Measurements from ENCODE around the gene SRSF4.
"Not testable (repeated sequence)": the region's sequence is repeated elsewhere in the genome, so short reads cannot be mapped to it uniquely, and the experiment has no call there.

The SRSF4 gene

DNA sequence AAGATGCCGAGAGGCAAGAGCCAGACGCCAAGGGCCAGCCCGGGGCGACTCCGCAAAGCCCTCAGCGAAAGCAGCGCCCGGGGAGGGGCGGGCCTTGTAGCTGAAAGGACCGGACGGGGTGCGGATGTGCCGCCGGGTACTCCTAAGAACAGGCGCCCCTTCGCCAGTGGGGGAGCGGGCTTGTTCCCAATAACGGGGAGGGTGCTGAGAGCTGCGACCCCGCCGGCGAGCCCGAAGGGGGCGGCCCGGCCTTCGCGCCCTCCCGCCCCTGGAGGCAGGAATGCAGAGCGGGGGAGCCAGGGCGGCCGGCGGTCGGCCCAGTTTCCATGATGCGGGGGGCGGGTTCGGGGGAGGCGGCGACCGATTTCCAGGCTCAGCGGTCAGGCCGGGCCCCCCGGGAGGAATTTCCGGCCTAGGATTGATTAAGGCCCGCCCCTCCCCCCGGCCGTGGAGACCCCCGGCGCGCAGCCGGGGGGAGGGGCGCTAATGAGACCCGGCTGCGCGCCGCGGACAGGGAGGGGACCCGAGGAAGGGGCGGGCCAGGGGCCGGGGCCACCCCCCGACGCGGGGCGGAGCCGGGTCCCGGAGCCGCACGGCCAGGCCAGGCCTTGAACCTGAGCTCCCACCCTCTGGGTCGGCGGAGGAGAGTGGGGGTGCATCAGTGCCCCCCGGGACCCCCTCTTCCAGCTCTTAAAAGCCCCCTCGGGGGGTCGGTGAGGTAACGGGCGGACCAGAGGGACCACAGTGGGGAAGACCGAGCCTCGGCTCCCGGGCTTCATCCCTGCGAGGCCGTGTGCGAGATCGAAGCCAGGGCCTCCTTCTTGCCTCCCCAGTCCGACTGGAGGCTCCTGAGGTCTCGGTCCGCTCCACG is 57.1 kb downstream of the SRSF4 start:
- DNase-seq: peak; percentile 44

DNA sequence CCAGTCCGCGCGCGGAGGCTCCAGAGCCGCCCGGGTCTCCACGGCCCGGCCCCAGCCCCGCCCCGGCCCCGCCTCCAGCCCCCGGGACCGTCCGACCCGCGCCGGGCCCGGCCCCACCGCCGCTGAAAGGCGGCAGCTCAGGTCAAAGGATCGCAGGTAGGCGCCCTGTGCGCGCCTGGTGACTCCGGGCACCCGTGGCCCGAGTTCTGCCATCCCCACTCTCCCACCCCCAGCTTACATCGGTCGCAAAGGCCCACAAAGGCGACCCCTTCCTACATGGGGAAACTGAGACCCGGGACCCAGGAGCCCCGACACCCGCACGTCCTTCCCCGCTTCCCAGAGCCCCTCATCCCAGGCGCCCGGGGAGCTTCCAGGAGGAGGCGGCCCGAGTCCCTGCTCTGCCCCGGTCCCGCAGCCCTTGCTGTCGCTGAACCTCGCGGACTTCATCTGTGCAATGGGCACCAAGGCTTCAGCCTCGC is 57.8 kb downstream of the SRSF4 start, which contains the start of gene TMEM200B:
Gene TMEM200B (minus strand): TSS at position 17 of the 479 bp plus-strand sequence. CDS start 2,075 bp downstream, outside the sequence.
- no peak for DNase-seq

DNA sequence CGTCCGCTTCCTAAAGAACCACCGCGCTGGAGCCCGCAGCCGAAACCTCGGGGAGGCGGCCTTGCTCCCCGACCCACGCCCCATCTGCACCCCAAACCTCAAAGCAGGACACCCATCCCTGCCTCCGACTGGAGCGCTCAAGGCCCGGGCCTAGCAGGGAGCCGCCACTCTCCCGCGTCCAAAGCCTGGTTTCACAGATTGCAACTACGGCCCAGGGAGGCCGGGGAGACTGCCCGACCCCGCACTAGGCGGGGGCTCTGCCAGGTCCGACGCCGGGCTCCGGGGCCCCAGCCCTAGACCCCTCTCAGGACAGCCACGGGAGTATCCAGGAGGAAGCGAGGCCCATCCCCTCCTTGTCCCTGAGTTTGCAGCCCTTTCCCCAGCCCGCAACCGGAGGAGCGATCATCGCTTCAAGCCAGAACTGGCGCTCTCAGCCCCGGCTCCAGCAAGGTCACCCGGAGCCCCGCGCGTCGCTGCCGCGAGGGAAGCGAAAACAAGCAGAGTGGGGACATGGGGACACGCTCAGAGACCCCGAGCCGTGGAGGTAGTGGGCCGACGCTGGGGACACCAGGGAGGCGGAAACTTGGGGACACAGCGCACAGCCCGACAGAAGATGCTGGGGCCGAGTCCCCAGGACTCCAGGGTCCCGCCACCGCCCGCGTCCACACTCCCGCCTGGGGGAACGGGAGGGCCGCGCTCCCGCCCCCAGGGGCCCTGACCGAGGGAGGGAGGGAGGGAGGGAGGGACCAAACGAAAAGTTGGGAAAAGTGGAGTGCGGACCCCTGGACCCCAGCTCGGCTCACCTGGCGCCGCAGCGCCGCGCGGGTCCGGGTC is 58.4 kb downstream of the SRSF4 start:
- peak; percentile 28 for DNase-seq

DNA sequence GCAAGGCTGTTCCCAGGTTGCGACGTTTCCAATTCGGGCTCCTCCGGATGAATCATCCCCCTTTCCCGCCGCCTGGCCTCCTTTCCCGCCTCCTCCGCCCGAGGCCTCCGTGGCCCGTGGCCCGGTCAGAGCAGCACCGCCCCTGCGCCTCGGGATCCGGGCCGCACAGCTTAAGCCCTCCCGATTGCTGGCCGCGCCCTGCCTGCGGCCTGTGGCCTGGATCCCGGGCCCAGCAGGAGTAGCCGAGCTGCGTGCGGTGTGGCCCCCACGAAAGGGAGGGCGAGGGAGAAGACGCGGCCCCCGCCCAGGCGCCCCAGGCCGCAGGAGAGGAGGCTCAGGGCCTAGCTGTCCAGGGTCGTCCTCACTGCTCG is 59.0 kb downstream of the SRSF4 start:
- no peak for DNase-seq

DNA sequence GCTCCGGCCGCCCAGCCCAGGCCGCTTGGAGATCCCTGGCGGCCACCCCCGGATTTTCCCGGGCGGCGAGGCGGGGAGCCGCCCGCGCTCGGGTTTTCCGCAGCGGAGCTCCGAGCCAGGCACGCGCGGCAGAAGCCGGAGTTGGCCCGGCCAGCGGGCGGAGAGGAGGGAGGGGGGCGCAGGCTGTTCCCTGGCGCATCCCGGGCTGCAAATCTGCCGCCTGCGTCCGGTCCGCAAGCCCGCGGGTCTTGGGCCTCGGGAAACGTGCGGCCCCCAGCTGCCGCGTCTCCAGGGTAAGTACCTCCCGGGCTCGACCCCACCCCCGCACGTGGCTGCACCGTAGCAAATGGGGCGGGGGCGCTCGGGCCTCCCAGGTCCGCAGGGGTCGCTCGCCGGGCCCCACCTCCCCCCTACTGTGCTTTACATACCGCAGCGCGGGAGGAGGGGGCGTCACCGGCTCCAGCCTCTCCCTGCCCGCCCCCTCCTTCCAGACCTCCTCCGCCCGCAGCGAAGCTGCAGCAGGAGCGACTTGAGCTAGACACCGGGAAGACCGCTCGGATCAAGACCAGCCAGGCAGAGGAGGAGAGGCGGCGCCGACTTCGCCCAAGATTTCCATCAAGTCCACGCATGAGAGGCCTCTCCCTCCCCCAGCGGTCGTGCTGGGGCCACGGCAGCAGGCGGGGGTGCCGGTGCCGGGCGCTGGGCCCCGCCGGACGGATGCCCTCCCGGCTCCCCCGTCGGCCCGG is 59.6 kb downstream of the SRSF4 start:
- no peak for DNase-seq

DNA sequence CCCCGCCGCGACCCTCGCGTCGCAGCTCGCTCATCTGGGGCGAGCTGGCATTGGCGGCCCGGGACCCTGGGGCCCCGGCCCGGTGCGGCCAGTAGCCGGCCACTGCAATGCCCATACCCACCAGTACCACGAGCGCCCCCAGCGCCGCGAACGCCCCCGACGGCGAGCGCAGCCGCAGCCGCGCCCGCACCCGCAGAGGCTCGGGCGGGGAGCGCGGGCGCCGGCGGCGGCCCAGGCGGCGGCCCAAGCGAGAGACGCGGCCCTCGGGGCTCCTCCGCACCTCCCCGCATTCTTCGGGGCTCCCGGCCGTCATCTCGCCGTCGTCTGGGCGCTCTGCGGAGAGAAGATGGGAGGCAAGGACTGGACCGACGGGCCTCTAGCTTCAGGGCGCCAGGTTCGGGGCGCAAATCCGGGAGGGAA is 60.2 kb downstream of the SRSF4 start:
- DNase-seq: no peak

DNA sequence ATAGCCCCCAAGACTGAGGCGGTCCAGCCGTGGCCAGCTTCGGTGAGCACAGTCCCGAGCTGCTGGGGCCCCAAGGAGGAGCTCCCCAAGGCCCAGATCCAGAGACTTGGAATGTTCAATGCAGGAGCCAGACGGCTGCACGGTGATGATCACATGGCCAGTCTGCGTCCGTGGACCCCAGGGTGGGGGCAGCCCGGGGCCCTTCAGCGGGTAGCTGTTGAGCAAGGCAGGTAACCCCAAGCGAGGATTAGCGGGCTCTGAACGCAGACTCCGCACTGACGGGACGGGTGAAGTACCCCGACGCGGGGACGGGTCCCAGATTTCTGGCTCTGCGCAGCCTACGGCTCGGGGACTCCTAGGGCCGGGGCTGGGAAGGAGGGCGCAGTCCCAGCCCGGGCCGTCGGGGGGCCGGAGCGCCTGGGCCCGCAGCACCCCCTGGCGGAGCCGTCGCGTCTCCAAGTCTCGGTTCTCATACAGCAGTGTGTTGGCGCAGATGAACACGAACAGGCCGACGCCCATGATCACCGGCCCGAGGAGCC is 60.7 kb downstream of the SRSF4 start:
- peak; percentile 65 for DNase-seq

DNA sequence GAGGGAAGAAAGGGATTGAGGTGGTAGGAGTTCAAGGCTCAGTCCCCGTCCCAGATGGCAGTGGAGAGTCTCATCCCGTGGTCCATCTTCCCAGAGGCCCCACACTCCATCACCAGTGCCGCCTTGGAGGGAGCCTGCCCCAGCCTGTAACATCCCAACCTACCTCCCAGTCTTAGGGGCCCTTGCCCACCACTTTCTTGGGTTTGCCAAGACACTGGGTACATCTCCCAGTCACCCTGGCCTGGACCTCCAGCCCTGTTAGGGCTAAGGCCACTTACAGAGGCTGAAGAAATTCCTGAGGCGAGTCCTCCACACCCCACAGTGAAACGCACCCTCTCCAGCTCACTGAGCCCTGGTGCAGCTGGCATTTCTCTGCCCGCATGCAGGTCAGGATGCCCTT is 61.3 kb downstream of the SRSF4 start:
- DNase-seq: no peak

DNA sequence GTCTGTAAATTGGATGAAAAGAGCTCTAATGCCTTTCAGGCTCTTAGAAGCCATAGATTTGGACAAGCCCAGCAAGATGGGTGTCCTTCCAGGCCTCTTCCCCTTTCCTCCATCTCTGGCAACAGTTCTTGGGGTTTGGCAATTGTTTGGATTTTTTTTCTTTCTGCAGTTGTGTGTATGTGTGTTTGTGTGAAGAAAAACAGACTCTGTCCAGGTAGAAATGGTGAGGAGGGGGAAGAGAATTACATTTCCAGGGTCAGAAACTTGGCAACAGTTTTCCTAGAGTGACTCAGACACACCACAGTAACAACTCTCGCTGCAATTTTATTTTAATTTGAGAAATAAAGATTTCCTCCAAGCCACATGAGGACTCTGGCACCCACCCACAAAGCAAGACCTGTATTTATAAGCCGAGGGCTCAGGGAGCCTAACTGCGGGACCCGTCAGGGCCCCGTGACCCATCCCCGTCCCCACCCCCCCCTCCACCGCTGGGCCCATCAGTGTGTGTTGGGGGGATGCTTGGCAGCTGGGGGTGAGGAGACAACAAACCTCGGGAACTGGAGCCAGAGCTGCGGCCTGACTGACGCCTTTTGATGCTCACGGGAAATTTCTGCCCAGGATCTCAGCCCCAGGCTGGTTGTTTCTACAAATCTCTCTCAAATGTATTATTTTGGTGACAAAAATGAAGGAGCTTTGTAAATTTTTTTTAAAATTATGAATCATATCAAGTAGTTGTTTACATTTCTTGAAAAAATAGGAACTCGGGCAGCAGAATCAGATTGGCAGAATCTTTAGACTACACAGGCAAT is 62.4 kb downstream of the SRSF4 start:
- DNase-seq: no peak

DNA sequence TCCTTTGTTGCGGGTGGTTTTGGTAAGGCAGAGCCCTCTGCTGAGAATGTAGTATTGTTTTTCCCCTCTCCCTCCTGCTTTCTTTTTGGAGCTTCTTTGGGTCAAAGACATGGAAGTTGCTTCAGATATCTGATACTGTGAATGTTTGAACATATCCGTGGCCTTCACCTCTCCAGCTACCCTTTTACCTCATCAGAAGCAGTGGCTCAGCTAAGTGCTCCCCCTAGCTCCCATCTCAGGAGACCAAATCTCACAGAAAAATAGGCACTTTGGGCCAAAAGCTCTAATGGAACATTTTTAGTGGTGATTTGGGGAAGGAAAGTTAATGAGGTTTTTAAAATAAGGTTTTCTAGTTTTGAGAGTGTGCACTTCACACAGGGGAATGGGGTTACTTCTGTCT is 64.3 kb downstream of the SRSF4 start:
- no peak for DNase-seq

DNA sequence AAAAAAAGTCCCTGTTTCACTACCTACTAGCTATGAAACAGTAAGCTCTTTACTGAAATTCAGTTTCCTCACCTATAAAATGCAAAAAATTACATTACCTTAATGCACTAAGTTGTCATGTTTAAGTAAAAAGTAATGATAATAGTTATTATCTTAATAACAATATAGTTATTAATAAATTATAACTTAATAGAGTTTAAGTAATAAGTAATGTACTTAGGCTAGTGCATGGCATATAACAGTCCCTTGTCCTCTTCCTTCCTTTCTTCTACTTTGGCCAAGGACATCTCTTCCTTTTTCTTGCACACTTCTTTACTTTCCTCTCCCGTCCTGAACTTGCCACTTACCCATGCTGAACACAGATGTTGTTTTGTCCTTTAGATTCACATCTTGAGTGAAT is 67.0 kb downstream of the SRSF4 start:
- DNase-seq: no peak

DNA sequence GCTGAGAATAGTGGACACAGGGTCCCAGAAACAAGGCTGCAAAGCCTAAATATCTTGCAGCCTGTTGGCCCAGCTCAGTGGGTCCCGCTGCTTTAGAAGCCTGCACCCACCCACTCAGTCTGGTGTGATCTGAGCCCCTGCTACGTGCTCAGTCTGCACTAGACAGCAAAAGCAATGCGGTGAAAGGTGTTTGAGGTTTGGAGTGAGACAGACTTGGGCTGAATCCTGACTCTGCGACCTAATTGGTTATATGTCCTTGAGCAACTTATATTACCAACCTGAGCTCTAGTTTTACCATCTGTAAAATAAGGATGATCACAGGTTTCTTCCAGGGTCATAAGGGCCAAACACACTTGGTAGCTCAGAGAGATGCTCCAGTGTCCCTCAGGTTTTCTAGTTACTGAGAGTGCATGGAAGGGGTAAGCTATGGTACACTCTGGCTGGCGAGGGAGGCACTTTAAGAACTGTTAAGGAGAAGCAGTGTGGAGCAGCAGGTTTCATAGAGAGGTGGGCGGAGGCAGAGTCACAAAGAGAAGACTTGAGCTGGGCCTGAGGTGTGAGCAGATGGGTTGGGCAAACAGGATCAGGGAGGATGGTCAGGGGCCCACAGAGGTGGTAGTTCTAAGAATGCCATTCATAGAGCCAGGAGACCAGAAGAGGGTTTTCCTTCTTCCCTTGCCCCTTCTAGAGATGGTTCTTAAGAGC is 68.1 kb downstream of the SRSF4 start:
- no peak for DNase-seq

DNA sequence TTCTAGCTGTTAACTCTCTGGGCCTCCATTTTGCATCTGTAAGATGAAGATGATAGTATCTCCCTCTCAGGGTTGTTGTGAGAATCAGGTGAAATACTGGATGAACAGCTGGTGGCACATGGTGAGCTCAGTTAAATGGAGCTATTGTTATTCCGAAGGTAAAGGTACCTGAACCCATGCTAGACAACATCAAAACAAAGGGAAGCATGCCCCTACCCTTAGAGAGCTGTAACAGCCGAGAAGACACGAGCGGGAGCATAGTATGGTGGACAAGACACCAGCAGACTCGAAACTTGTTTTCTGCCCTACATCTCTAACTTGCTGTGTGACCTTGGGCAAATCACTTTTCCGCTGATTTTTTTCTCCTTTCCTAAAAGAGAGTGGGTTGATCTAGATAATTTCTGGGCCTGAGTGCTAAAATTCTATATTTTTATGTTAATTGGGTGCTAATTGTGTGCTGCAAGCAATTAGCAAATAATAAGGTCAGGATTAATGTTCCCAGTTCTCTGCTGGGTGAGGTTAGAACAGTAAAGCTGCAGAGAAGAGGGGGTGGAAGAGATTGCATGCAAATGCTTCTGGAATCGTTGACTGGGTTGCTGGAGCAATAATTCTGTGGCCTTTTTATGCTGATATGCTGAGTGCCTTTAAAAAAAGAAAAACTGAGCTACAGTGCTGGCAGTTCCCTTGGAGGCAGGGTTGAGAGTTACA is 68.8 kb downstream of the SRSF4 start:
- DNase-seq: no peak

DNA sequence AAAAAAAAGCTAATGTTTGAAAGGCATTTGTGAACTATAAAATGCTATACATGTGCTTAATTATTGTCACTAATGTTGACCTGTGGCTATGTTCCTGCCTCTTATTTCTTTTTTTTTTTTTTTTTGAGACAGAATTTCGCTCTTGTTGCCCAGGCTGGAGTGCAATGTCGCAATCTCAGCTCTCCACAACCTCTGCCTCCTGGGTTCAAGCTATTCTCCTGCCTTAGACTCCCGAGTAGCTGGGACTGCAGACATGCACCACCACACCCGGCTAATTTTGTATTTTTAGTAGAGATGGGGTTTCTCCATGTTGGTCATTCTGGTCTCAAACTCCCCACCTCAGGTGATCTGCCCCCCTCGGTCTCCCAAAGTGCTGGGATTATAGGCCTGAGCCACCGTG is 73.7 kb downstream of the SRSF4 start:
- not testable (repeated sequence) for DNase-seq

DNA sequence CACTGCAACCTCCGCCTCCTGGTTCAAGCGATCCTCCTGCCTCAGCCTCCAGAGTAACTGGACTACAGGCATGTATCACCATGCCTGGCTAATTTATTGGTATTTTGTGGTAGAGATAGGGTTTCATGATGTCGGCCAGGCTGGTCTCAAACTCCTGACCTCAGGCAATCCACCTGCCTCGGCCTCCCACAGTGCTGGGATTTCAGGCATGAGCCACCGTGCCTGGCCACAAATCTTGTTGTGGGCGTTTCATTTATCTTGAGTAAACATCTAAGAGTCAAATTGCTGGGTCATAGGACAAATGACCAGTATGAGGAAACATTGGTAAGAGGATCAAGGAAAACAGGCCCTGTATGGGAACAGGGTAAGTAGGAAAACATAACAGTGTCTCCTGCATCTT is 75.9 kb downstream of the SRSF4 start:
- DNase-seq: no peak

DNA sequence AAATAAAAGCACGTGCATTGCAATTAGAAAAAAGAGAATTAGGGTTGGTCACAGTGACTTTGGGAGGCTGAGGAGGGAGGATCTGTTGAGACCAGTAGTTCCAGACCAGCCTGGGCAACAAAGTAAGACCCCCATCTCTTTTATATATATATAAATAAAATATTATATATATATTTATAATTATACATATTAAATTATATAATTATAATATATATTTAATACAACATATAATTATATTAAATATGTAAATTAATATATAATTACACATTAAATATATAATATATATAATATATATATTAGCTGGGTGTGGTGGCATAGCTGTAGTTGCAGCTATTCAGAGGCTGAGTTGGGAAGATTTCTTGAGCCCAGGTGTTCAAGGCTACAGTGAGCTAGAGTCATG is 81.2 kb downstream of the SRSF4 start:
- DNase-seq: no peak

DNA sequence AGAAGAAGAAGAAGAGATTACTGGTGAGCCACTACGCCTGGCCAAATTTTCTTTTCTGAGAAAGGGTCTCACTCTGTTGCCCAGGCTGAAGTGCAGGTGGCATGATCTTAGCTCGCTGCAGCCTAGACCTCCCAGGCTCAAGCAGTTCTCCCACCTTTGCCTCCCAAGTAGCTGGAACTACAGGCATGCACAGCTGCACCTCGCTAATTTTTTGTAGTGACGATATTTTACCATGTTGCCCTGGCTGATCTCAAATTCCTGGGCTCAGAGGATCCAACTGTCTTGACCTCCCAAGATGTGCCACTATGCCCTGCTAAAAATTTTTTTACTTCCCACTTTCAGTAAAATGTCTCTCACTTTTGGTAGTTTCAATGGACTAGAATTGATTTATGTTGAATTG is 82.4 kb downstream of the SRSF4 start:
- DNase-seq: no peak
